Measurements from ENCODE around the gene DNAJC25.
"Not testable (repeated sequence)": the region's sequence is repeated elsewhere in the genome, so short reads cannot be mapped to it uniquely, and the experiment has no call there.

DNAJC25 gene

DNA sequence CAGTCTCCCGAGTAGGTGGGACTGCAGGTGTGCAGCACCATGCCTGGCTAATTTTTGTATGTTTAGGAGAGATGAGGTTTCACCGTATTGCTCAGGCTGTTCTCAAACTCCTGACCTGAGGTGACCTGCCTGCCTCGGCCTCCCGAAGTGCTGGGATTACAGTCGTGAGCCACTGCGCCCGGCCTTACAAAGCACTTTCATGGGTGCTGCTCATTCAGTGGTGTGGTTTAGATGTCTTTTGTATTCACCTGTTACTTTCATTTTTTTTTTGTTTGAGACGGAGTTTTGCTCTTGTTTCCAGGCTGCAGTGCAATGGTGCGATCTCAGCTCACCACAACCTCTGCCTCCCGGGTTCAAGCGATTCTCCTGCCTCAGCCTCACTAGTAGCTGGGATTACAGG is 37.5 kb downstream of the DNAJC25 start:
- DNase-seq: not testable (repeated sequence)

DNA sequence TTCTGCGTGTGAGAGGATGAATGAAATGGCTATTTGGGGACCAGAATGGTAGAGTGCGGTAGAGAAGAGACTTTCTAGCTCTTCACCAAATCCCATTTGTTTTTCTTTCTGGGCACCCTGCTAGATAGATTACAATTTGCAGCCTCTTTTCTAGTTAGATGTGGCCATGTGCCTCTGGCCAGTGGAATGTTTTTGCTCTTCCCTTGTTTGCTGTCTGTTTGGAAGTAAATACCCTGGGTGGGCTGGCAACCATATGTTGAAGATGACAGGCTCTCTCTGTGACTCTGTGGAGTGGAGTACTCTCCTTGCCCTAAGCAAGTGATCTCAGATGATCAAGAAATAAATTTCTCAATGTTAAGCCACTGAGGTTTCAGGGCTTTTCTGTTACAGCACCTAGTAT is 43.2 kb downstream of the DNAJC25 start:
- no peak for DNase-seq

DNA sequence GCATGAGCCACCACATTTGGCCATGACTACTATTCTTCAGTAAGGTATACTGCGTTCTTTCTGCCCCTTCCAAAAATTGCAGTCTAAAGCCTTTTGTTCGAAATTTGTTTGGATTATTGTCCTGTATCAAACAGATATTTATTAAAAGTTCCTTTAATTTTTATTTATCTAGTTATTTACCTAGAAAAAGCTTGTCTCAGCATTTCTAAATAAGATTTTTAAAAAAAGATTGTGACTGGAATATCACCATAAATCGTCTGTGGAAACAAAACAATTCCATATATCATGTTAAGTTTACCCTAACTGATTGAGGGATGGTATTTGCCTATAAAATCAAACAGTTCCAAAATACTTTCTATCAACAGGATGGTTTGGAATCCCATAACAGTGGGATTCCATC is 45.0 kb downstream of the DNAJC25 start:
- DNase-seq: no peak

DNA sequence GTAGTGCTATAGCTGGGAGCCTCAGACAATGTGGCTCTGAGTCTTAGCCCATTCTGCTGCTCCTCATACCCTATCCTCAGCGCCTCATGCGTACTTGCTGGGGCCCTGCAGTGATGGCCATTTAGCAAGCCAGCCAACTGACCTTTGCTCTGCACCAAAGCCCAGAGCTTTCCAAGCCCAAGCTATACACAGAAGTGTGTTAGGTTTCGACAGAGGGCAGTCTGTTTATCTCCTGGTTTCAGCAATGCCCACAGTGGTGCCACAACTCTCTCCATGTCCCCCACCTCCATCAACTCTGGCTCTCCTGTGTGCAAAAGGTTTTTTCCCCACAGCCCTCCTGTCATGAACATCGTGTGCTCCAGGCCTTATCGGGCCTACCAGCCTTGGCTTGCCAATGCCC is 47.2 kb downstream of the DNAJC25 start:
- DNase-seq: no peak

- no peak for DNase-seq
These were observed 48.1 kb downstream of the DNAJC25 start for GRCh38 chr9:111679199-111679598.

DNA sequence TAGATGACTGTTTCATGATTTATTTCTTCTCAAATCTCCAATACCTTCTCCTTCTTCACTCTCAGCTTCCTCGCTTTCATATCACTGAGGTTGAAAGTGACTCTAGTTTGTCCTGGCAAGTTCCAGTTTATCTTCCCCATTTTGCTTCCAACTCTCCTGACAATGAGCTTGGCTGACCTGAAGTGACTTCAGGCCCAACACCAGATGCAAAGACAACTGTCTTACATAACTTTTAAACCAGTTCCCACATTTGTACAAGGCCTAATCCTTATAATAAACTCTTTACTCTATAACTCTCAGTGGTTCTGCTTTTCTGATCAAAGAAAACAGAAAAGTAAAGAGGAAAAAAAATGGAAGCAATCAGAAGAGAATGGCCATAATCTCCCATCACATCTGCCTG is 52.3 kb downstream of the DNAJC25 start:
- DNase-seq: no peak

DNA sequence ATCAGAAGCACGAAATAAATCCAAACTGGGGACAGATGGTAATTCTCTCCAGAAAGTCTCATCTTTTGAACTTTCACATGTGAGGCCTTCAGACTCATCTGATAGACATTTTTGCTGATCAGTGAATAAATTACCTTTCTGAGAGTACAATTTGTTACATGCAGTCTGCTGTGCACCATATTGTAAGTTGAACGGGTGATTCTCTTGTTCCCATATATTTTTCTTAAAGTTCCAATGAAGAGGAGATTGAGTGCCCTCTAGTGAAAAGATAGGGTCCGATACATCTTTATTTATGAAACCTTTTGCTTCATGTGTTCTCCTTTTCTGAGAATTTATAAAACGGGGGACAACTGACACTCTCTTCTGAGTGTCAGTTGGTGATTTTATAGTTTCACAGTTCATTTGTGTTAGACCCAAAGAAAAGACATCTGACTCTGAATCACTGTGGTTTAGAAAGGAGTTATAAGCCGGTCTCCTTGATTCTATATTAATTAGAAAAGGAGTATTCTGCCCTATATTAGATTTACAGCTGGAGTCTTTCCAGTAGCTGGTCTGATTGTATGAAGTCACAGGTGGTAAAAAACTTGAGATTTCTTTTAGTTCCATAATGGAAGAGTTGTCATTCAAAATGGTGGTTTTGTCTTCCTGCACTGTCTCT is 60.7 kb downstream of the DNAJC25 start:
- DNase-seq: no peak

GRCh38 chr9:111696796-111697195 is 65.7 kb downstream of the DNAJC25 start:
- DNase-seq: no peak

DNA sequence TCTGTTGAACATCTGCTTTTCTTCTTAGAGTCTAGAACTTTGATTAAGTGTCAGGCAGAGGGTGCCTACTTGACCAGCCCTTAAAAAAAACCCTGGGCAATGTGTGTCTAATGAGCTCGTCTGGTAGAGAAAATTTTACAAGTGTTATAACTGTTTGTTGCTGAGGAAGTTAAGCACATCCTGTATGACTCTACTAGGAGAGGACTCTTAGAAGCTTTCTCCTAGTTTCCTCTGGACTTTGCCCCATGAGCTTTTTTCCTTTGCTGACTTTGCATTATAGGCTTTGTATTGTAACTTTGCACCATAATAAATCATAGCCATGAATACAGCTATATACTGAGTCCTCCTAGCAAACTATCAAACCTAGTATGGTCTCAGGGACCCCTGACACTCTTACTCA is 69.6 kb downstream of the DNAJC25 start:
- DNase-seq: no peak

Data from activated gamma-delta T cell treated with Interleukin-2 at 50 U/mL for 16 hours (primary cell).